ENCODE data around the gene NCF4. TPM values are rescaled to one million over a fixed set of nuclear protein-coding genes. Genes with fewer than 3 reads are reported as not detected.

Gene NCF4
- total RNA-seq, 1 donor, result not detected

- DNase-seq (ENCODE audit: low read depth), result no peak
- H3K4me3 ChIP-seq (ENCODE audit: low read depth, low read length), result no peak overlapping the region
- TF ChIP-seq CTCF (IDR thresholded peaks at IDR 0.05; ENCODE audit: insufficient read depth, low read length), result no peak
Measured at GRCh38 chr22:36856792-36857135, 4.0 kb upstream of the NCF4 start.

GRCh38 chr22:36858156-36858555 lies 2.6 kb upstream of the NCF4 start:
- DNase-seq (ENCODE audit: low read depth), result no peak
- no peak for TF ChIP-seq CTCF (IDR thresholded peaks at IDR 0.05; ENCODE audit: insufficient read depth, low read length)
- no peak overlapping the region for H3K4me3 ChIP-seq (ENCODE audit: low read depth, low read length)

- no peak for TF ChIP-seq CTCF (IDR thresholded peaks at IDR 0.05; ENCODE audit: insufficient read depth, low read length)
Measured at GRCh38 chr22:36858966-36859365, 1.8 kb upstream of the NCF4 start.

GRCh38 chr22:36860017-36860416 lies 789 bp upstream of the NCF4 start:
- no peak overlapping the region for H3K4me3 ChIP-seq (ENCODE audit: low read depth, low read length)
- no peak for TF ChIP-seq CTCF (IDR thresholded peaks at IDR 0.05; ENCODE audit: insufficient read depth, low read length)
- no peak for DNase-seq (ENCODE audit: low read depth)

More at GRCh38 chr22:36858966-36859365, 1.8 kb upstream of the NCF4 start:
- no peak for DNase-seq (ENCODE audit: low read depth)
- H3K4me3 ChIP-seq (ENCODE audit: low read depth, low read length), result no peak overlapping the region

- no peak for DNase-seq (ENCODE audit: low read depth)
- TF ChIP-seq CTCF (IDR thresholded peaks at IDR 0.05; ENCODE audit: insufficient read depth, low read length), result no peak
- H3K4me3 ChIP-seq (ENCODE audit: low read depth, low read length), result no peak overlapping the region
Measured at GRCh38 chr22:36860438-36860820, 377 bp upstream of the NCF4 start.

GRCh38 chr22:36862251-36863242 lies 1.7 kb downstream of the NCF4 start:
- no peak for TF ChIP-seq CTCF (IDR thresholded peaks at IDR 0.05; ENCODE audit: insufficient read depth, low read length)
- no peak overlapping the region for H3K4me3 ChIP-seq (ENCODE audit: low read depth, low read length)
- no peak for DNase-seq (ENCODE audit: low read depth)

Data from fibroblast of the aortic adventitia (primary cell).